LNCAP (cell line): Measurements from ENCODE around the gene IQSEC3.

ENCODE experiments used
- TF ChIP-seq, protein P1 (sequence below): fragments of 450-650 bp; IDR thresholded peaks from 2 replicates; pipeline ENCODE4 v1.5.1; 2017; ENCODE audit warnings: mild to moderate bottlenecking

IQSEC3 gene

DNA sequence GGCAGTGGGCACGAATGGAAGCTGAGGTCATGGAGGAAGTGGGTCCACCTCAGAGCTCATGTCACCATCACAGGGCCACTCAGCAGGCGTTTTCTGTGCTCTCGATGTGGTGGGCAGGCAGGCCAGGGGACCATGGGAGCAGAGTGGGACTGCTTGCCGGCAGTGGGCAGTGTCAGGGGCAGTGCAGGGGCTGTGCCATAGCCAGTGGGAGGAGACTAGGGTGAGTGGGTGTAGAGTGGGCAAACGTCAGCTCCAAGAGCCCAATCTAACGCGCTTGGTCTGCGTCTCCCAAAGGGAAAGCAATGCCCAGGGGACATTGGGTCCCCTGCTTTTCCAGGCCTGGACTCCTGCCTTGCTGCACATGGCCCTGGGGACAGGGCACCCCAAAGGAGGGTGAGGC, 89.1 kb downstream of the IQSEC3 start:
- TF ChIP-seq, protein P1, sequence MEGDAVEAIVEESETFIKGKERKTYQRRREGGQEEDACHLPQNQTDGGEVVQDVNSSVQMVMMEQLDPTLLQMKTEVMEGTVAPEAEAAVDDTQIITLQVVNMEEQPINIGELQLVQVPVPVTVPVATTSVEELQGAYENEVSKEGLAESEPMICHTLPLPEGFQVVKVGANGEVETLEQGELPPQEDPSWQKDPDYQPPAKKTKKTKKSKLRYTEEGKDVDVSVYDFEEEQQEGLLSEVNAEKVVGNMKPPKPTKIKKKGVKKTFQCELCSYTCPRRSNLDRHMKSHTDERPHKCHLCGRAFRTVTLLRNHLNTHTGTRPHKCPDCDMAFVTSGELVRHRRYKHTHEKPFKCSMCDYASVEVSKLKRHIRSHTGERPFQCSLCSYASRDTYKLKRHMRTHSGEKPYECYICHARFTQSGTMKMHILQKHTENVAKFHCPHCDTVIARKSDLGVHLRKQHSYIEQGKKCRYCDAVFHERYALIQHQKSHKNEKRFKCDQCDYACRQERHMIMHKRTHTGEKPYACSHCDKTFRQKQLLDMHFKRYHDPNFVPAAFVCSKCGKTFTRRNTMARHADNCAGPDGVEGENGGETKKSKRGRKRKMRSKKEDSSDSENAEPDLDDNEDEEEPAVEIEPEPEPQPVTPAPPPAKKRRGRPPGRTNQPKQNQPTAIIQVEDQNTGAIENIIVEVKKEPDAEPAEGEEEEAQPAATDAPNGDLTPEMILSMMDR, result no peak

DNA sequence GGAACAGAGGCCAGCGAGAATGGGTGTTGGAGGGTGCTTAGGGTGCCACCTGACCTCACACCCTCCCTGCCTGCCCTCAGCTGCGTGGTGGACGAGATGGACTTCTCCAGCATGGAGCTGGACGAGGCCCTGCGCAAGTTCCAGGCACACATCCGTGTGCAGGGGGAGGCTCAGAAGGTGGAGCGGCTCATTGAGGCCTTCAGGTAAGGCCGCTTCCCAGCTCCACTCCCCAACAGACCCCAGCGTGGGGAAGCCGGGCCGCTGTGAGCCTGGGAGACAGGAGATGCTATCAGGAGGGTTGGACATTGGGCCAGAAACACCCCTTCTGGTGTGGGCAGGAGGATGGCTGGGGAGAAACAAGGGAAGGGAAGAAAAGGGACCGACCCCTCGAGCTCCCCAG, 90.4 kb downstream of the IQSEC3 start:
- TF ChIP-seq, protein P1, result no peak

DNA sequence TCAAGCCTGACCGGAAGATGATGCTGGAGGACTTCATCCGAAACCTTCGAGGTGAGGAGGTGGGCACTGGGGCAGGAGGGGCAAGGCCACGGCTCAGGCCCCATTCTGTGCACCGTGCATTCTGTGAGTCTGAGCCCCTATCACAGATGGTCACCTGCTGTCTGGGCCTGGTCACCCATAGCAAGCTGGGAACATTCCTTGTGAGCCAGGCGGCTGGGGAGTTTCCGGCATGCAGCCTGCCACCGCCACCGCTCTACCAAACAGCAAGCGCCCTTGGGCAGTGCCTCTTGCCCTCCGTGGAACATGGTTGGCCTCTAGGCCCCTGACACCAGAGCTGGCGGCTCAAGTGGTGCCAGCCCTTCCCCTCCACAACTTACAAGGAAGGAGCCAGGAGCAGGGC, 91.1 kb downstream of the IQSEC3 start:
- TF ChIP-seq, protein P1, result no peak

DNA sequence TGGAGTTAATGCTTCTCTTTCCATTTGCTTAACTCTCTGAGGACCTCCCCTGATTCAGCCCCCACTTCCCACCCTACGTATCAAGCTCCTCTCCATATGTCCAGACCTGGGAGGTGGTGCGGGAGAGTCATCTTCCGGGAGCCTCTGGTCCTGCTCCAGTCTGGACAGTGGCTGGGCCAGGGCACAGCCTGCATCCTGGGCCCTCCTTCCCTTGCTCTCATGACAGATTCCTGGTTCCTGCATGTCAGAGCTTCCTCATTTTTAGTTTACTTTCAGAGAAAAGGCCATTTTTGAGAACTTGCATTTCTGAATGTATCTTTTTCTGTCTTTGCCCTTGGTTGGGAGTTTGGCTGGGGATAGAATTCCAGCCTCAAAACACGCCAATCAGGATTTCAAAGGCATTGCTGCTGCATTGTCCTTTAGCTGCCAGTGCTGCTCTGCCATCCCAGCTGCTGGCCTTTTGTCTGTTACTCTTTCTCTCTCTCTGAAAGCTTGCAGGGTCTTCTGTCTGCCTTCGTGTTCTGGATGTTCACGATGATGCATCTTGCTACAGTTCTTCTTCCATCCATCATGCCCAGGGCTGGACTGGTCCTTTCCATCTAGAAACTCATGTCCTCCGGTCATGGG, 92.7 kb downstream of the IQSEC3 start:
- TF ChIP-seq, protein P1, result no peak

DNA sequence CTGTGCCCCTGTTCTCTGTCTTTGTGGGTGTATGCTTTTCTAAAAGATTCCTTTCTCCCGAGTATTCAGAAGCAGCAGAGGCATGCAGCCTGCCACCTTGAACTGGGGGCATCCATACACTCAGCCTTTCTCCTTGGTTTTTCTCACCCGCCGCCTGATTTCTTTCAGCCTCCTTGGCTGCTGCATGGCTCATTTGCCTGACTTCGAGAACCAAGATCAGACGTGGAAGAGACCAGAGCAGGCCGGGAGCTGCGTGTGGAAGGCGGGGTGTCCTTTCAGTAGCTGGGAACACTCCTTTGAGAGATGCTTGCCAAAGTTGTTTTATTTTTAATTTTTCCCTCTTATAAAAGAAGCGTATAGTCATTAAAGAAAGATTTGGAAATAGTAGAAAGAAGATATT, 94.3 kb downstream of the IQSEC3 start:
- TF ChIP-seq, protein P1, result no peak

DNA sequence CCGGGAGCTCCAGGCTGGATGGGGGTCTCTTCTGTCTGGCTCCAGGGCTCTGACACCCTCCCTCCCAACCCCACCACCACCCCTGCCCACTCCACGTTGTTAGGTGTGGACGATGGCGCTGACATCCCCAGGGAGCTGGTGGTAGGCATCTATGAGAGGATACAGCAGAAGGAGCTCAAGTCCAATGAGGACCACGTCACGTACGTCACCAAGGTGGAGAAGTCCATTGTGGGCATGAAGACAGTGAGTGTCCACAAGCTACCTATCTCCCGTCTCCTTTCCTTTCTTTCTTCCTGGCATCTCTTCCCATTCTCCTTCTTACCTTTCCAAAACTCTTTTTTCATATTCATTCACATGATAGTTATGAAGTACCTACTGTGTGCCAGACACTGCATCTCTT, 95.3 kb downstream of the IQSEC3 start:
- TF ChIP-seq, protein P1, result no peak

DNA sequence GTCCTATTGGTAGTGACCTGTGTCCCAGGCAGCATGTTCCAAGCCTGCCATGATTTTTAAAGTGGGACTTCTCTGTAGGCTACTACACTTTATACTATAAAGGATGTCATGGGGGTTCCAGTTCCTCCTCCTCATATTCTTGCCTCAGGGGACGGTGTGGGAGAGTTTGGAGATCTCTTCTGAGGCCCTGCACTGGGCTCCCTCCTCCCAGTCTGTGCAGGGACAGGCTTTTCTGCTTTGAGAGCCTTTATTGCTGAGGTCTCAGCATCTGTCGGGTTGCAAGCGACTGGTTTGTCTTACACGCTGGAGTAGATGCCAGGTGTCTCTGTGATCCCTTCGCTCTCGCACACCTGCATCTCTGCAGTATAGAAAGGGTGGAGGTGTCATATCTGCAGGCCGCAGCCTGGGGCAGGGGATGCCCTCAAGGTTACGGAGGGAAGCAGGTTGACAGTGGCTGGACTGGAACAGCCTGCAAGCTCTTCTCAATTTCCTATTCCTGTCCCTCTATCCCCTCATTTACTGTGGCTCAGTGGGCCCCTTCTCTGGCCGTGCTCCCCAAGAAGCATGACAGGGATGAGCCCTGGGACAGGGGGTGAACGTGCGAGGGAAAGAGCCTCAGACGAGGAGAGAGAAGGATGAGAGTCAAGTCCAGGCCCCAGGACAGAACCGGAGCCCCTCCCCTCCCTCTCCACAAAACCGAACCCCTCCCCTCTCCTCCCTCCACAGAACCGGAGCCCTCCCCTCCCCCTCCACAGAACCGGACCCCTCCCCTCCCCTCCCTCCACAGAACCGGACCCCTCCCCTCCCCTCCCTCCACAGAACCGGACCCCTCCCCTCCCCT, 96.1 kb downstream of the IQSEC3 start:
- TF ChIP-seq, protein P1, result no peak
